SK-N-SH (cell line): ENCODE measurements around the gene TBRG4. TPM values are rescaled to one million over a fixed set of nuclear protein-coding genes. Genes with fewer than 3 reads are reported as not detected.

ENCODE experiments used
- CTCF ChIA-PET: fragments of 300-600, 350-600 bp; formaldehyde crosslinking; extraction: SDS; loops from one replicate; lab custom pipeline; 2021; lab: Yijun Ruan, JAX
- POLR2A ChIA-PET: fragments of 350-600 bp; sonication (Branson Sonifier 250); formaldehyde crosslinking; extraction: SDS; loops from one replicate; lab custom pipeline; 2020; ENCODE audit warnings: antibody characterized with exemption, inconsistent platforms; lab: Yijun Ruan, JAX
- DNase-seq: peaks from one replicate; pipeline ENCODE4 v3.0.0; 2012
- H2AFZ ChIP-seq: fragments of 200-600 bp; sonication (generic); 2 replicates; pipeline ENCODE4 v1.8.1; 2016; ENCODE audit warnings: antibody characterized with exemption, mild to moderate bottlenecking, low read depth
- H3F3A ChIP-seq: fragments of 200-600 bp; sonication (generic); replicated peaks from 2 replicates; pipeline ENCODE3; 2016; ENCODE audit warnings: antibody characterized with exemption, mild to moderate bottlenecking; ENCODE audit not compliant: insufficient read depth
- H3K27ac ChIP-seq, 2 experiments: fragments of 200-500 bp in 1 of 2; fragments of 200-600 bp in 1 of 2; sonication (Bioruptor generic) in 1 of 2; sonication (generic), shearing (Covaris generic) in 1 of 2; 2 replicates each; pipeline versions ENCODE4 v1.5.1 to v1.6.1; 2014 to 2016; ENCODE audit warnings: low read depth in 2 of 2, inconsistent platforms in 1 of 2, low read length in 1 of 2, mild to moderate bottlenecking in 1 of 2, mixed read lengths in 1 of 2
- H3K27me3 ChIP-seq: fragments of 200-600 bp; sonication (generic), shearing (Covaris generic); 2 replicates; pipeline ENCODE4 v1.6.1; 2016; ENCODE audit warnings: mixed run types; ENCODE audit not compliant: insufficient read depth
- H3K36me3 ChIP-seq, 2 experiments: fragments of 200-500 bp in 1 of 2; fragments of 200-600 bp in 1 of 2; sonication (Bioruptor generic) in 1 of 2; sonication (generic) in 1 of 2; replicated peaks in 1 of 2; 2 replicates each; pipeline versions ENCODE3 to v1.5.1; 2014 to 2016; ENCODE audit warnings: low read length in 1 of 2, mild to moderate bottlenecking in 1 of 2; ENCODE audit not compliant: insufficient read depth in 2 of 2, control insufficient read depth in 1 of 2
- H3K4me1 ChIP-seq, 2 experiments: fragments of 200-500 bp in 1 of 2; fragments of 200-600 bp in 1 of 2; sonication (Bioruptor generic) in 1 of 2; sonication (generic), shearing (Covaris generic) in 1 of 2; 2 replicates each; pipeline versions ENCODE4 v1.5.1 to v1.6.1; 2014 to 2016; ENCODE audit warnings: low read depth in 1 of 2, low read length in 1 of 2, mixed run types in 1 of 2; ENCODE audit not compliant: insufficient read depth in 2 of 2, control insufficient read depth in 1 of 2
- H3K4me2 ChIP-seq: fragments of 200-600 bp; sonication (generic), shearing (Covaris generic); 2 replicates; pipeline ENCODE4 v1.6.1; 2017; ENCODE audit warnings: mixed run types
- H3K4me3 ChIP-seq, 2 experiments: fragments of 200-500 bp in 1 of 2; fragments of 200-600 bp in 1 of 2; sonication (Bioruptor generic) in 1 of 2; sonication (generic), shearing (Covaris generic) in 1 of 2; 2 replicates each; pipeline versions ENCODE4 v1.5.1 to v1.8.1; 2014 to 2016; ENCODE audit warnings: low read depth in 2 of 2, inconsistent platforms in 1 of 2, low read length in 1 of 2, mild to moderate bottlenecking in 1 of 2, mixed read lengths in 1 of 2, moderate library complexity in 1 of 2
- H3K79me2 ChIP-seq: fragments of 200-600 bp; sonication (generic); 2 replicates; pipeline ENCODE4 v1.8.1; 2017; ENCODE audit warnings: mild to moderate bottlenecking; ENCODE audit not compliant: insufficient read depth
- H3K9ac ChIP-seq: fragments of 200-600 bp; sonication (generic); 2 replicates; pipeline ENCODE4 v1.6.1; 2017; ENCODE audit warnings: mixed run types
- H3K9me2 ChIP-seq: fragments of 200-600 bp; sonication (generic); 2 replicates; pipeline ENCODE4 v1.6.1; 2017; ENCODE audit warnings: mixed run types
- H3K9me3 ChIP-seq: fragments of 200-600 bp; sonication (generic); 2 replicates; pipeline ENCODE4 v1.6.1; 2017; ENCODE audit warnings: mixed run types, mild to moderate bottlenecking, moderate library complexity
- H4K20me1 ChIP-seq: fragments of 200-600 bp; sonication (generic); 2 replicates; pipeline ENCODE4 v1.6.1; 2017; ENCODE audit warnings: mild to moderate bottlenecking, mixed run types; ENCODE audit not compliant: insufficient read depth
- EP300 ChIP-seq, 2 experiments: IDR thresholded peaks; 2 replicates each; pipeline versions ENCODE4 v1.4.0 to v1.6.1; 2012; ENCODE audit warnings: borderline replicate concordance in 1 of 2, low read depth in 1 of 2, low read length in 1 of 2
- EZH2phosphoT487 ChIP-seq: fragments of 200-600 bp; sonication (generic); IDR thresholded peaks from 2 replicates; pipeline ENCODE4 v1.6.1; 2017; ENCODE audit warnings: low read depth, mixed run types, mild to moderate bottlenecking, antibody characterized with exemption, moderate library complexity, borderline replicate concordance
- FOXM1 ChIP-seq: IDR thresholded peaks from 2 replicates; pipeline ENCODE4 v1.4.0; 2012; ENCODE audit warnings: low read depth, mild to moderate bottlenecking
- GATA2 ChIP-seq: sonication (generic); formaldehyde crosslinking; IDR thresholded peaks from 2 replicates; pipeline ENCODE4 v1.5.0; 2020; ENCODE audit warnings: mild to moderate bottlenecking, missing genetic modification reagents
- JUND ChIP-seq: IDR thresholded peaks from 2 replicates; pipeline ENCODE4 v1.4.0; 2012
- NFIC ChIP-seq: IDR thresholded peaks from 2 replicates; pipeline ENCODE4 v1.4.0; 2012; ENCODE audit warnings: borderline replicate concordance
- NRF1 ChIP-seq: IDR thresholded peaks from 2 replicates; pipeline ENCODE4 v1.6.1; 2012; ENCODE audit warnings: low read depth, mild to moderate bottlenecking, low read length
- PBX3 ChIP-seq: IDR thresholded peaks from 2 replicates; pipeline ENCODE4; 2012
- RXRA ChIP-seq: IDR thresholded peaks from 2 replicates; pipeline ENCODE4 v1.4.0; 2012; ENCODE audit warnings: low read depth, mild to moderate bottlenecking, borderline replicate concordance
- SIN3A ChIP-seq: IDR thresholded peaks from 2 replicates; pipeline ENCODE4 v1.6.1; 2012; ENCODE audit warnings: low read depth, mild to moderate bottlenecking, low read length, moderate library complexity, borderline replicate concordance
- TCF12 ChIP-seq: IDR thresholded peaks from 2 replicates; pipeline ENCODE4 v1.4.0; 2012
- USF1 ChIP-seq: IDR thresholded peaks from 2 replicates; pipeline ENCODE4 v1.4.0; 2012; ENCODE audit warnings: low read depth, borderline replicate concordance
- USF2 ChIP-seq: fragments of 150-350 bp; IDR thresholded peaks from 2 replicates; pipeline ENCODE4 v1.6.1; 2017; ENCODE audit warnings: antibody characterized with exemption, low read length, low read depth, borderline replicate concordance
- WGBS: methylation state at CpG from one replicate; pipeline ENCODE4 v1.1.6; 2017; ENCODE audit warnings: low lambda C conversion rate; 5-methylcytosine and 5-hydroxymethylcytosine counted together
- polyA plus RNA-seq, 3 experiments: library from polyadenylated mRNA; depleted of rRNA; stranded (reverse); fragments of >200 nt; gene quantifications; 2 replicates each; pipeline ENCODE4 v1.2.3, GENCODE V29; 2012

Gene TBRG4
- polyA plus RNA-seq, 1 of the 3 experiments (the other 2 are of a cell fraction): 76.2 TPM

GRCh38 chr7:45106820-45107219, 4.7 kb downstream of the TBRG4 start:
- Histone ChIP-seq H3K79me2 (peaks cover 71% of the 10 kb centered on the region), H3K9ac (no peak overlapping the region), H3K9me2 (no peaks in the 10 kb centered on the region), H4K20me1 (peaks cover 64% of the 10 kb centered on the region), H3K4me1 (peaks cover 7 to 21% of the 10 kb centered on the region in 2 experiments; a peak in 2 of 4 replicates), H2AFZ (no peak overlapping the region), H3K36me3 (peaks cover 62 to 75% of the 10 kb centered on the region in 2 experiments), H3K9me3 (no peaks in the 10 kb centered on the region)
- 84% methylated on average over 7 of the region's 8 CpGs for WGBS
- TF ChIP-seq RXRA (no peak), NFIC (no peak), NRF1 (no peak), USF1 (no peak), EP300 (IDR thresholded peaks at IDR 0.05; ENCODE audit: borderline replicate concordance in 1 of 2, low read depth in 1 of 2, low read length in 1 of 2) (no peak), USF2 (no peak), FOXM1 (no peak), GATA2 (CRISPR knock-in tag) (no peak), TCF12 (no peak)
- TF ChIP-seq, all 33 proteins: peak for 0
- no peaks in the 10 kb centered on the region for H3F3A ChIP-seq
- no peak for DNase-seq
- no peak overlapping the region for H3K4me2 ChIP-seq
- no peak overlapping the region for H3K27ac ChIP-seq
- H3K27me3 ChIP-seq: no peaks in the 10 kb centered on the region
- no peak overlapping the region for H3K4me3 ChIP-seq
- ChIA-PET POLR2A (no interaction called here), CTCF (no interaction called here)

DNA sequence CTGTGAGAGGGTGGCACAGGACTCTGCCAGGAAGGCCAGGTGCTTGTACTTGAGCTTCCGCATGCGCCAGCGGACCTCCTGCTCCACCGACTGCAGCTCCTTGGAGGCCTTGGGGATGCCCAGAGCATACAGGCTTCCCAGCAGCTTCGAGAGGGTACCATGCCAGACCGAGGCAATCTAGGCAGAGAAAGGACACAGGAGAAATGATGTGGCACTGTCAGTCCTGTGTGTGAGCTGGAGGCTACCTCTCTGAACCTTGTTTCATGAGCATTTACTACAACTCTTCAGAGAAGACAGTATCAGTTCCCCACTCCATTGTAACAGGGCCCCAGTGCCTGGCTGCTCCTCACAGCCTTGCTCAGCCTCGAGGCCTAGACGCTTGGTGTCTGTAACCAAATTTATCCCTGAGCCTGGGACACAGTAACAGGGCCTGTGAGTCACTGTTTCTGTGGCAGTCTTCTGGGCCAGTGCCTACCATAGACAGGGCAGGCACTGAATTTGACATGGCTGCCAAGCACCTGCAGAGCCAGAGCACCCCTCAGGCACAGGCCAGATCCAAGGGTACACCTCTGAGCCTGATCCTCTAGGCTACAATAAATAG, 5.8 kb downstream of the TBRG4 start:
- no peak overlapping the region for H3K4me2 ChIP-seq
- H3K27ac ChIP-seq: no peak overlapping the region
- no peaks in the 10 kb centered on the region for H3K27me3 ChIP-seq
- no peaks in the 10 kb centered on the region for H3K9me2 ChIP-seq
- POLR2A ChIA-PET: no interaction called here
- H3K4me1 ChIP-seq: peaks cover 7 to 21% of the 10 kb centered on the region in 2 experiments; a peak in 2 of 4 replicates
- H3K79me2 ChIP-seq: peaks cover 63% of the 10 kb centered on the region
- CTCF ChIA-PET: interaction anchor here (1.0 to 1.2 kb wide), 4 partner anchors 17 to 258 kb away, joined by 3 to 4 read pairs (median 3); partner anchors contain the start of gene NACAD
- peaks cover 64% of the 10 kb centered on the region for H4K20me1 ChIP-seq
- no peak for DNase-seq
- no peak overlapping the region for H3K4me3 ChIP-seq
- no peak overlapping the region for H3K9ac ChIP-seq
- no peak for TF ChIP-seq FOXM1
- TF ChIP-seq JUND: no peak
- no peak for TF ChIP-seq NFIC
- TF ChIP-seq TCF12: no peak
- TF ChIP-seq EP300 (IDR thresholded peaks at IDR 0.05; ENCODE audit: borderline replicate concordance in 1 of 2, low read depth in 1 of 2, low read length in 1 of 2): no peak
- TF ChIP-seq RXRA: no peak
- TF ChIP-seq PBX3: no peak
- no peak for TF ChIP-seq EZH2phosphoT487
- no peak for TF ChIP-seq SIN3A
- no peak overlapping the region for H2AFZ ChIP-seq
- H3F3A ChIP-seq: no peaks in the 10 kb centered on the region
- no peaks in the 10 kb centered on the region for H3K9me3 ChIP-seq
- peaks cover 67 to 87% of the 10 kb centered on the region in 2 experiments for H3K36me3 ChIP-seq
- 91% methylated on average over 8 of the region's 8 CpGs for WGBS
